GM21576 (cell line): Measurements from ENCODE around the gene SUN2.
"Not testable (repeated sequence)": the region's sequence is repeated elsewhere in the genome, so short reads cannot be mapped to it uniquely, and the experiment has no call there.

Experiments
- ATAC-seq: cut with Tn5 transposase; IDR thresholded peaks from one replicate; pipeline ENCODE4 v1.9.1; 2021; ENCODE audit warnings: mild to moderate bottlenecking, moderate library complexity; ENCODE audit not compliant: unreplicated experiment

SUN2 gene, protein sequence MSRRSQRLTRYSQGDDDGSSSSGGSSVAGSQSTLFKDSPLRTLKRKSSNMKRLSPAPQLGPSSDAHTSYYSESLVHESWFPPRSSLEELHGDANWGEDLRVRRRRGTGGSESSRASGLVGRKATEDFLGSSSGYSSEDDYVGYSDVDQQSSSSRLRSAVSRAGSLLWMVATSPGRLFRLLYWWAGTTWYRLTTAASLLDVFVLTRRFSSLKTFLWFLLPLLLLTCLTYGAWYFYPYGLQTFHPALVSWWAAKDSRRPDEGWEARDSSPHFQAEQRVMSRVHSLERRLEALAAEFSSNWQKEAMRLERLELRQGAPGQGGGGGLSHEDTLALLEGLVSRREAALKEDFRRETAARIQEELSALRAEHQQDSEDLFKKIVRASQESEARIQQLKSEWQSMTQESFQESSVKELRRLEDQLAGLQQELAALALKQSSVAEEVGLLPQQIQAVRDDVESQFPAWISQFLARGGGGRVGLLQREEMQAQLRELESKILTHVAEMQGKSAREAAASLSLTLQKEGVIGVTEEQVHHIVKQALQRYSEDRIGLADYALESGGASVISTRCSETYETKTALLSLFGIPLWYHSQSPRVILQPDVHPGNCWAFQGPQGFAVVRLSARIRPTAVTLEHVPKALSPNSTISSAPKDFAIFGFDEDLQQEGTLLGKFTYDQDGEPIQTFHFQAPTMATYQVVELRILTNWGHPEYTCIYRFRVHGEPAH

DNA sequence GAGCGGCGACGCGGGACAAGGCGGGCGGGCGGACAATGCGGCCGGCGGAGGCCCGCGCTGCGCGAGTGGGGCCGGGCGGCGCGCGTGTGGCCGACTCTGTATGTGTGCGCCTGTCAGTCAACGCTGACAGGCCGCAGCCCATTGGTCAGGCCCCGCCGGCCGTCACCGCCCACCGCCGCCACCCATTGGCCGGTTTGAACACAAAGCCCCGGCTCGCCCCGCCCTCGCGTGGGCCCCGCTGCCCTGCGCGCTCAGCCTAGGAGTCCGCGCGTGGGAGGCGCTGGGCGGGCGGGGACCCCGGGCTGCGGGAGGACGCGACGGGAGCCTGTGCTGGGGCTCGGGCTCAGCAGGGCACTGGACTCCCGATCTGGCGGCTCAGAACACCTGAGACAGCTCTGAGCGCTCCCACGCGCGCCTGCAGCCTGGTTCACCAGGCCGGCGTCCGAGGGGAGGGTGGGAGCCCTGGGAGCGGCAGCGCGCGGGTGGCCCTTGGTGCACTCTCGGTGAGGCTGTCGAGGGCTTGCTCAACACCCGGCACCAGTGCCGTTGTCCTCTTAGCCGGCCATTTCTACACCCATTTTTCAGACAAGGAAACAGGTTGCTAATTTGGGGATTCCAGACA, at the start of gene SUN2:
Gene SUN2, minus strand, starts transcription at position 88 of the 622 bp plus-strand sequence. CDS start 3,370 bp downstream, outside the sequence.
- peak; percentile 51 for ATAC-seq

- ATAC-seq: not testable (repeated sequence)
Measured at GRCh38 chr22:38805041-38805593, 49.3 kb upstream of the SUN2 start.

DNA sequence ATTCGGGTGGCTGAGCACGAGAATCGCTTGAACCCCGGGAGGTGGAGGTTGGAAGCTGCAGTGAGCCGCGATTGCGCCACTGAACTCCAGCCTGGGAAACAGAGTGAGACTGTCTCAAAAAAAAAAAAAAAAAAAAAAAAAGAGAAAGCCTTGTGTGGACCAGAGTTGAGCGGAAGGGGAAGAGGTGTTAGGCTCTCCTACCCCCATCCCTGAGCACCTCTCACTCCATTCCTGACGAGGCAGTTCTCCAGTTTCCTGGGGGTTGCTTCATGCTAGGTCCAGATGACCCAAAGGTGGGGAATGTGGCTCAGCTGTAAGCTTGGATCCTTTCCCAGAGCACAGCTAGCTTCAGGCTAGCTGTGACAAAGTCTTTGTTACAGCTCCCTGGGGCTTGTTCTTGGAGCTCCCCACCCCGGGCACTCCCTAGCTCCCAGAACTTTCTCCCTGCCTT, 46.9 kb upstream of the SUN2 start:
- ATAC-seq: no peak

DNA sequence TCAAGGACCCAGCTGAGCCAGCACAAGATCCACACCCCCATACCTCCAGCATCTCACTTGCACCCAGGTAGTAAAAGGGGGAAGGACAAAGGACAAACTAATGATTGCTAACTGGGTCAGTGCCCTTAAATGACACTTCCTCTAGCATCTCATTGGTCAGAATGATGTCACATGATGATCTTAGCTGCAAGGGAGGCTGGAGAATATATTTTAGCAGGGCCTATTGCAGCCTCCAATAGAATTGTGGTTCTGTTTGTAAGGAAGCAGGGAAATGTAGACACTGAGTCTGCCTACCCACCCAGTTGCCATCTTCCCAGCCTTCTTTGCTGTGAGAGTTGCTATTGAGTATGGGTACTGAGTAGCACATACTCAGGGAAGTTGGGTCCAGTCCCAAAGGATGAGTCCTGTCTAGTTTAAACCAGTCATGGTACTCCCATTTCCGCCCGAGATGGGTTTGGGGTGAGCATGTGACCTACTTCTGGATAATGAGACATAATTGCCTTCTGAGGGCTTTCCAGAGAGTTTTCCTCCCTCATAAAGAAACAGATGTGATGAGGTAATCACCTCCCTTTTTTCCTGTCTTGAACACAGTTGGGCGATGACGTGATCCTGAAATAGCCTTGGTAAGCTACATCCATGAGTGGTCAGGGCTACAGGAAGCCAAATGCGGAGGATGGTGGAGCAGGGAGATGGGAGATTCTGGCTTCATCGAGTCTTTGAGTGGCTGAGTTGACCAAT, 43.6 kb upstream of the SUN2 start:
- ATAC-seq: no peak

DNA sequence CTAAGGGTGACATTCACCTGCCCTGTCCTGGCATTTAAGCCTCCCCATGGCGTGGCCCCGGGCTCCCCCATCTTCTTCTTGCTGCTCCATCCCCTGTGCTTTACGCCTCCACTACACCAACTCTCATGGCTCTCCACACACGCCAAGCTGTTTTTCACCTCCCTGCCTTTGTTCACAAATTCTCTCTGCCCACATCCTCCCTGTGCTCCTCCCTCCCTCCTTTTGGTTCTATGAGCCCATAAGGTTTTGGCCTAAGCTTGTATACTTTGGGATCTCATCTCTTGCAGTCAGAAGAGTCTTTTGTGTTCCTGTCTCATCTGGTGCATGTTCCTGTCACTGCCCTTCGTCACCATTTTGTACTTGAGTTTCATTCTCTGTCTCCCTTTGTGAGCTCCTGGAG, 42.7 kb upstream of the SUN2 start:
- no peak for ATAC-seq

DNA sequence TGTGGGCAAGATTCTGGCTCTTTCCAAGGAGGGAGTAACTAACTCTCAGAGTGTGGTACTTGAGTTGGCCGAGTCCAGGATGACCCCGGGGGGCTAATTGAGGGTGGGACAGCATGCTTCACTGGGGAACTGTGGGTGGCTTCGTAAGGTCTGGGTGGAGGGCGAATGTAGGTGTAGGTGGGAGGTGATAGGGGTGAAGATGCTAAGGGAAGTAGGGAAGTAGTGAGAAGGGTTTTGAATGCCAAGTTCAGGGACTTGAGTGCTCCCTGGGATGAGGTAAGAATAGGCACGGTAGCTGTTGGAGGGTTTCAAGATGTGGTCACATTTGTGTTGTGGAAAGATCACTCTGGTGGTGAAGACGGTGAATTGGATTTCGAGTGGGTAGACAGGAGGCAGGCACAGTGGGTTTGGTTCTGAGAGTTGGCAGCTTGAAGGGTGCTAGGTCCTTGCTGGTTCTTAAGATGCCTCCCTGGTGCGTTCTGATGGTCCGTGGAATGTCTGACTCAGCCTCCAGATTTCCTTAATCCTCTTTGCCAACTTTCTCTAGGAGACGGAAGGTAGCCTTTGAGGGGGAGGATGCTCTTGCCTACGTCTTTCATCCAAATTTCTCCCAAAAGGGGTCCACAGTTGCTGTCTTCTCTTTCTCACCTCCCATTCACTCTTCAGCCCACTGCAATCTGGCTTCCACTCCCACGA, 40.6 kb upstream of the SUN2 start:
- ATAC-seq: no peak

DNA sequence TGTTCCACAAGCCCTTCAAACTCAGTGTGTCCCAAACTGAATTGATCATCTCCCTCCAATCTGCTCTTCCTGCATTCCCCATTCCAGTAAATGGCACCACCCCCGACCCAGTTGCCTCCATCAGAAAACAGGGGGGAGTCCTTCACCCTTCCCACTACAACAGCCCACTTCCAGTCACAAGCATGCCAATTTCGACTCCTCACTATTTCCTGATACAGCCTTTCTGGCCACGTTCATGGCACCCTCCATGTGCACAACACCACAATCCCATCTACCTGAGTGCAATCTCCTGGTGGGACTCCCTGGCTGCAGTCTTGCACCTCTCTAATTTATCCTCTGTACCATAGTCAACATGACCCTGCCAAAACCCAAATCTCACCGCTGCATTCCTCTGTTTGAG, 39.8 kb upstream of the SUN2 start:
- ATAC-seq: no peak

DNA sequence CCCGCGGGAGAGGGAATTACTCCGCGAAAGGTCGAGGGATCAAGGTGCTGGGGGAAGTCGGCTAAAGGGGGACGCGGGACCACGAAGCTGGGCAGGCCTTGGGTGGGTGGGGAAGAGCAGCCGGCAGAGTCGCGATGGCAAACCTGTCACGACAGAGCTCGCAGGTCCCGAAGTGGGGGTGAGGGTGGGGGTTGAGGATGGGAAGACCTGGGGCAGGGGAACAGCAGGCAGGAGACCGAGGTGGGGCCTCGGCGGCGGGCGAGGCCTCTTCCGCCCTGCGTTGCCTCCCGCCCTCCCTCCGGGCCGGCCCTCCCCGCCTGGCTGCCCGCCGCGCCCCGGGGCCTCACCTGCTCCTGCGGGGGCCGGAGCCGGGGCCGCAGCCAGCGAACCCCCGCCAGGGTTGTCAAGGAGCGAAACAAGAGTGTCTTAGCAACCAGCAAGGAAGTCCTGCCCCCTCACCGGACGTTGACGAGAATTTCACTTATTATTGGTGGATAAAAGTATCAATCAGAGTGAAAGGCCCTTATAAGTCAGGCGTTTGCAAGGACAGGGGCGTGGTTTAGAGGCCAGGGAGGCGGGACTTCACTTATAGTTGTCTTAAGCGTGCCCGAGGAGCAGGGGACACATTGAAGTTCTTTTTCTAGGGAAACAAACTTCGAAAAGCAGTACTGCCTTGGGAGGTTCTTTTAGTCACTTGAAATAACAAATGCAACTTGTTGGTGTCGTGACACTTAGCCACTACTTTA, 38.1 kb upstream of the SUN2 start, which contains the start of gene DNAL4:
Gene DNAL4, minus strand, starts transcription at position 423 of the 746 bp plus-strand sequence. CDS start 11,412 bp downstream, outside the sequence.
- ATAC-seq: peak; percentile 85

GRCh38 chr22:38793317-38793716, 37.5 kb upstream of the SUN2 start:
- ATAC-seq: no peak

- no peak for ATAC-seq
Measured at GRCh38 chr22:38792833-38793232, 37.0 kb upstream of the SUN2 start.

DNA sequence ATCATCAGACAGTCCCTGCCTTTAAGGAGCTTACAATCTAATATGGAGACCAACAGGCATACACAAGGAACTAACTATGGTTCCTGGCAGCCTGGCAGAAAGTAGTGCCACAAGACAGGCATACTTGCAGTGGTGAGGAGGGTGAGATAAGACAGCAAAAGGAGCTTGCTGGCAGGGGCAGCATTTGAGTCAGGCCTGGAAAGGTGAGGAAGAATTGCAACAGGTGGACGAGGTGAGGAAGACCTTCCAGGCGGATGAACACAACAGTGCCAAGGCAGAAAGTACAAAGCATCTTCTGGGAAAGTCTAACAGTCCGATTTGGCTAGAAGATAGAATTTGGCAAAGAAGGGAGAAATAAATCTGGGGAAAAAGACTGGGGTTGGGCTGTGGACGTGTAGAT, 33.8 kb upstream of the SUN2 start:
- no peak for ATAC-seq

- no peak for ATAC-seq
Measured at GRCh38 chr22:38788846-38789245, 33.0 kb upstream of the SUN2 start.

- no peak for ATAC-seq
Measured at GRCh38 chr22:38788021-38788816, 32.4 kb upstream of the SUN2 start.

DNA sequence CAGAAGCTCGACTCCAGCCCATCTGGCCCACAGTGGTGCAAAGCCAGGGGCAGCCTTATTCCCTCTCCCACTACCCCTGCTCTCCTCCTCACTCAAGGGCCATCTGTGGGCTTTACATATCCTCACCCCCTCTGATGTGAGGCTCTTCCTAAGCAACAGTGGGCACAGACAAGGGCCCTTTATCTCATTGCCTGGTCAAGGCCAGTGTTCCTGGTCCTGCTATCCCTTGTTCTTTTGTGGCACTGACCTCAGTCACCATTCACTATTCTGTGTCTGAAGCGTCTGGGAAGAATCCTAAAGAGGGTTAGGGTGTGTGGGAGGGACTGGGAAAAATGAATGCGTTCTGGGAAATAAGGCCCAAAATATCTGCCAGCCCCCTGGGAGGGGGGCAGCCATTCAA, 30.8 kb upstream of the SUN2 start:
- no peak for ATAC-seq

DNA sequence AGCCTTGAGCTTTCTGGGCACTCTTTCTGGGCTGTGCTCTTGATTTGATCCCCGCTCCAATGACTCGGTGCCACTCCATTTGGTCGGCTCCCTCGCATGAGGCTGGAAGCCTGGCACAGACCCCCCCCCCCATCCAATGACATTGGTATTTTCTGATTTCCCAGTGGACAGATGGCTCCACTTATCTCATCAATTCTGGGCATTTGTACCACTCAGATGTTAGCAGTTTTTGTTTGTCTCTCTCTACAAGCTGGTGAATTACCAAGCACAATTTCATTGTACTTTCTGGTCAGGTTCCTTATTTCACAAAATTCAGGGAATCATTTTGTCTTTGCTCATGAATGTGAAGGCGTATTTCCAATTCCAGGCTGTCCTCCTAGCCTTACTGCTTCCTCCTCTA, 29.1 kb upstream of the SUN2 start:
- no peak for ATAC-seq

DNA sequence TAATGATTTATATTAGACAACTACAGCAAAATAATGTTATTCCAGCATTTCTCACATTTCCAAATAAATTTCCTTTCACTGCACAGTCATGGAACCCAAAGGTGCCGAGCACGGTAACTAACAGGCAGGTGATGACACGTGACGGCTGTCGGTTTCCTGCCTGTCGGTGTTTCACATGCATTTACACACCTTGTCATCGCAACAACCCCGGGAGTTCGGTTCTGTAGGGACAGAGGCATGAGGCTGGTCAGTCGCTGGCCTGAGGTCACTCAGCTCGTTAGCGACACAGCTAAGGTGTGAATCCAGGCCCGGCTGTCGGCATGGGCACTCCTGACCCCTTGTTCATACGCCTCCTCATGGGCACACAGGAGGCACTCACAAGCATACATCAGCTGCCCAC, 28.2 kb upstream of the SUN2 start:
- ATAC-seq: no peak

DNA sequence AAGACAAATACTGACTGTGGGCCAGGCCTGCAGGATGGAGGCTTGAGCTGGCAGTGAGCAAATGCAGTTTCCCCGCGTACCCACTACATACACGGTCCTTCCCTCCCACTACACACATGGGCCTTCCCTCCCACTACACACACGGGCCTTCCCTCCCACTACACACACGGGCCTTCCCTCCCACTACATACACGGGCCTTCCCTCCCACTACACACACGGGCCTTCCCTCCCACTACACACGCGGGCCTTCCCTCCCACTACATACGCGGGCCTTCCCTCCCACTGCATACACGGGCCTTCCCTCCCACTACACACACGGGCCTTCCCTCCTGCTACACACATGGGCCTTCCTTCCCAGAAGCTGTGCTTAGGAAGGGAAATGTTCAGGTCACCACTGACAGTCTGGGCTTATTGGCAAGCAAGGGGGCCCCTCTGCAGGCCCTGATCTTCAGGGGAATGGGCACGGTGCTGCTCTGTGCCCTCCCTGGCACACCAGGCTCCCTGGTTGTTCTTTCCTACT, 27.4 kb upstream of the SUN2 start:
- no peak for ATAC-seq

DNA sequence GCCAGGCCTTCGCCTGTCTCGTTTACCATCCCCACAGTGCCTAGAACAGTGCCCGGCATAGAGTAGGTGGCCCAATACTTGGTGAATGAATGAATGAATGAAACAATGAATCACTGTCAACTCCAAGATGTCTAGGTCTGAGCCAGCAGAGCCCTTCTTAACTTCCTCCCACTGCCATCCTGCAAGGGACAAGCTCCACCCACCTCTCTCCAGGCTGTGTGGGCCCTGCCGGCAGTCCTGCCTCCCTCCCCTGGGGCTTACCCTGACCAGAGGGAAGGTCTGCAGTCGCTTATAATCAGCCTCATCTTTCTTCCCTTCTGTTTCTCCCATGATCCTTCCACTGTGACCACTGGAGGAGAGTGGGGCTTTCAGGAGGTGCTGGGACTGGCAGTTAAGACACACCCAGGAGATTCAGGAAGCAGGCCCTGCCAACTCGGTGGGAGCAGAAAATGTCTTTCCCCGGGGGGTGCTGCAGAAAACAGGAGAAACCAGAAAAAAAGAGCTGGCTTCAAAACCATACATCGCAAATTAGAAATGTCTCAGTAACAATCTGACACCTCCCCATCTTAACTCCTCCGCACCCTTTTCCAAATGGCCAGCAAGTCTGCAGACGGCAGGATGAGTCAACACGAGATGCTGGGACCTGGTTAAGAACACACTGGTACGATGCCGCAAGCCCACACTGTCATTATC, 26.8 kb upstream of the SUN2 start:
- ATAC-seq: no peak
